Cortex of kidney (tissue), 1 donor: Measurements from ENCODE around the gene NRSN2.
"Not testable (repeated sequence)": the region's sequence is repeated elsewhere in the genome, so short reads cannot be mapped to it uniquely, and the experiment has no call there.

Experiments
- DNase-seq: peaks from one replicate; lab custom pipeline; 2025; lab: John Stamatoyannopoulos, UW

NRSN2 gene

DNA sequence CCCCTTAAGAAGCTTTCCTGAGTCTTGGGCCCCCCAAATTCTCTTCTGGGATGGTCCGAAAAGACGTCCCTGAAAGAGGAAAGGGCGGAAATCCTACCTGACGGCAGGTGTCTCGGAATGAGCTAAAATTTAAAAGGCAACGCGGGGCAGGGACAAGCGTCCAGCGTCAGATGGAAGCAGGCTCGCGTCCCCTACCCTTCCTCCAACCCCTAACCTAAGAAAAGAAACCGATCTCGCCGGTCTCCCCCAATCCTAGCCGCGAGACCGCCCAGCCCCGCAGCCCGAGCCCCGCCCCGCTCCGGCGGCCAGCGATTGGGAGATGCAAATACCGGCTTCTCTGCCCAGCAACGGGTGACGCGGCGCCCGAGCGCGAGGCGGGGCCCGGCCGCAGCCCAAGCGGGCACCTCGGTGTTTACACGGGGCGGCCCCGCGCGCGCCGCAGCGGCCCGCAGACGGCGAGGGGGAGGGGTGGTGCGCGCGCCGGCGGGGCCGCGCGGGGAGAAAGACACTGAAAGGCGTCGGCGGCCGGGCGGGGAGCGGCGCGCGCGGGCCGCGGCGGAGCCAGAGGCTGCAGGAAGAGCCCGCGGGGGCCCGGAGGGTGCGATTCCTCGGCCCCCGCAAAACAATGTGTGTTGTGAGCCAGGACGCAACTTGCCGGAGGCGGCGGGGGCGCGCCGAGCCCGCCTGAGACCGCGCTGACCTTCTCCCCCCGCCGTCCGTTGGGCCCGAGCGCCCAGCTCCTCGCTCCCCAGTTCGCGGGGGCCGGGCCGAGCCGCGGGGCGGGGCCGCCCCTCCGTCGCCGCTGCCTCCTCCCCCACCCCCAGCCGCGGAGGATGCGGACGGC lies 21.6 kb upstream of the NRSN2 start, which contains the start of gene SOX12:
SOX12 (plus strand) TSS at position 508 of the 844 bp plus-strand sequence. CDS start 373 bp downstream, outside the sequence.
- DNase-seq: peak; percentile 86

DNA sequence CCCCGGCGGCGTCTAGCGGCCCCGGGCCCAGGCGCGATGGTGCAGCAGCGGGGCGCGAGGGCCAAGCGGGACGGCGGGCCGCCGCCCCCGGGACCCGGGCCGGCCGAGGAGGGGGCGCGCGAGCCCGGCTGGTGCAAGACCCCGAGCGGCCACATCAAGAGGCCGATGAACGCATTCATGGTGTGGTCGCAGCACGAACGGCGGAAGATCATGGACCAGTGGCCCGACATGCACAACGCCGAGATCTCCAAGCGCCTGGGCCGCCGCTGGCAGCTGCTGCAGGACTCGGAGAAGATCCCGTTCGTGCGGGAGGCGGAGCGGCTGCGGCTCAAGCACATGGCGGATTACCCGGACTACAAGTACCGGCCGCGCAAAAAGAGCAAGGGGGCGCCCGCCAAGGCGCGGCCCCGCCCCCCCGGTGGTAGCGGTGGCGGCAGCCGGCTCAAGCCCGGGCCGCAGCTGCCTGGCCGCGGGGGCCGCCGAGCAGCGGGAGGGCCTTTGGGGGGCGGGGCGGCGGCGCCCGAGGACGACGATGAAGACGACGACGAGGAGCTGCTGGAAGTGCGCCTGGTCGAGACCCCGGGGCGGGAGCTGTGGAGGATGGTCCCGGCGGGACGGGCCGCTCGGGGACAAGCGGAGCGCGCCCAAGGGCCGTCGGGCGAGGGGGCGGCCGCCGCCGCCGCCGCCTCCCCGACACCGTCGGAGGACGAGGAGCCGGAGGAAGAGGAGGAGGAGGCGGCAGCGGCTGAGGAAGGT lies 20.8 kb upstream of the NRSN2 start:
- no peak for DNase-seq

GRCh38 chr20:326645-327185 lies 20.2 kb upstream of the NRSN2 start:
- no peak for DNase-seq

DNA sequence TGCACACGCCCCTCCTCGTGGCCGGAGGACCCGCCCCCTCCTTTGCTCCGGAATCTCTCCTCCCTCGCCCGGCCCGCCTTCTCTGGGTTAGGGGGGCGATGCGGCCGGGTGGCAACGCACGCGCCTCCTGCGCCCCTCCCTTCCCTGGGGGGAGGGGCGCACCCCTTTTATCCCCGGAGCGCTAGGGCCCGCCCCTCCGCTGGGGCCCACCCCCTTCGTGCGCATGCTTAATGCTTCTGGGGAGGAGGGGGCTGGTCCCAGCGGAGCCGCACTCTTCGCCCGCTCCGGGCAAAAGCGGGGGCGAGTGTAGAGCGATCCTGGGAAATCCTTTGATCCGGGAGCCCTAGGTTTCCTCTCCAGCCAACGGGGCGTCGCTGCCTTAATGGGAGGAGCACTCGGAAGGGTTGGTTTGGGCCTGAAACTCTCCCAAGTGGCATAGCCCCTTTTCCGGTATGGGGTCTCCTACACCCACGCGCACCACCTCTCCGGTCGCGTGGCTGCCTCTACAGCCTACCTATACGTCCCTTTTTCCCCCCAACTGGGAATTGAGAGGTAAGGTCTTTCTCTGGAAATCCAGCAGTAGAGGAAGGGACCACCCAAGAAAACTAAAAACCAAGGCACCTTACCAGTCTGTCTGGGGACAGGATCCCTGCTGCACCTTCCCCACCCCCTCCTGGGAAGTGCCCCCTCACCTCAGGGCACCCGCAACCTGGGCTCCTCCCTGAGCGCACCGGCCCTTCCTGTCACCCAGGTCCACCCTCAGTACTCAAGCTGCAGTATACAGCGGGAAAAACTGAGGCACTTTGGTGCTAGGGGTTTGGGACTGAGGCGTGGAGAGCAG lies 19.5 kb upstream of the NRSN2 start:
- peak; percentile 18 for DNase-seq

DNA sequence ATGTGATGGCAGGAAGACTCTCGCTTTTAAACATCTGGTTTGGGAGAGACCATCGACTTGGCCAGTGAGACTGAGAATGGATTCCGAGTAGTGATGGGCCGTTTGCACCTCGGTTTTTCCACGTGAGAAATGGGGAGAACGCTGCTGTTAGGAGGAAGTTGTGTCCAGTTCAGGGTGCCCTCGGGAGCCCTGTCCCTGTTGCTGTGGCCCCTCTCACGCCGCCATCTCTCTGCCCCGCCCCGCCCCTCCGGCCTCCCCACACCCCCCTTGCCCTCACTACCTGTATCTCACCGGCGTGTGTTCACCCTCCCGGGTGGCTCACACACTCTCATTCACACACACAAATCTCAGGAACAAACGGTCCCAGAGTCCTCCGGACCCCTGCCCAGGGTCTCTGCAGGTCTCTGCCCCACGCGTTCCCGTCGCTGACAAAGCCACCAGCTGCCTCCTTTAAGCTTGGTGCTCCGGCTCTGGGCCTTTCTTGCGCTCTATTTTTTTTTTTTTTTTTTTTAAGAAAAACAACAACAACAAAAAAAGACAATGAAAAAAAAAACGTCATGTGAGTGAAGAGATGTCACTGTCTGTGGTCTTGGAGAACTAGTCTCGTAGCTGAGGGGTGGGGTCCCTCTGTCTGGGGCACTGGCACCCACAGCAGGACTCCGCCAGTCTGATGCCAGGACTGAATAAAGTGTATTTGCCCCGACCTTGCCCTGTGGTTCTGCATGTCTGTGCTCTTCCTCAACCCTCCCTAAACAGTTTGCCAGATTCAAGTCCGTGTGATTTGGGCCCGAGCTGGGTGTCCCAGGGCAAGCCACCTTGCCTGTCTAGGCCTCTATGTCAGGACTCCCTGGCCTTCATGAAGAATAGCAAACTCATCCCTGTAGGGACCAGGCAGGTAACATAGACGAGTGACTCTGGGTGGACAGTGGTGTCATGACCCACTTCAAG lies 18.6 kb upstream of the NRSN2 start:
- no peak for DNase-seq

- no peak for DNase-seq
Measured at GRCh38 chr20:328975-329695, 17.8 kb upstream of the NRSN2 start.

GRCh38 chr20:329851-330232 lies 17.1 kb upstream of the NRSN2 start:
- no peak for DNase-seq

- no peak for DNase-seq
Measured at GRCh38 chr20:330233-331149, 16.4 kb upstream of the NRSN2 start.

DNA sequence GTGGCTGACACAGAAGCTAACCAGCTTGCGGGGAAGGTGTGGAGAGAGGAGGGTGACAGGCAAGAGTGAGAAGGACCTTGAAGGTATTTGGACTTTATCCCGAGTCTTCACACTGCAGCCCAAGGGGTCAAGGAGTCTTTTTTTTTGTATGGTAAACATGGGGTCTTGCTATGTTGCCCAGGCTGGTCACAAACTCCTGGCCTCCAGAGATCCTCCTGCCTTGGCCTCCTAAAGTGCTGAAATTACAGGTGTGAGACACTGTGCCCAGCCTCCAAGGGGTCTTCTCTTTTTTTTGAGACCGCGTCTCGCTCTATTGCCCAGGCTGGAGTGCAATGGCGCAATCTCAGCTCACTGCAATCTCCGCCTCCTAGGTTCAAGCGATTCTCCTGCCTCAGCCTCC lies 12.3 kb upstream of the NRSN2 start:
- no peak for DNase-seq

- DNase-seq: not testable (repeated sequence)
Measured at GRCh38 chr20:336040-336439, 10.9 kb upstream of the NRSN2 start.

DNA sequence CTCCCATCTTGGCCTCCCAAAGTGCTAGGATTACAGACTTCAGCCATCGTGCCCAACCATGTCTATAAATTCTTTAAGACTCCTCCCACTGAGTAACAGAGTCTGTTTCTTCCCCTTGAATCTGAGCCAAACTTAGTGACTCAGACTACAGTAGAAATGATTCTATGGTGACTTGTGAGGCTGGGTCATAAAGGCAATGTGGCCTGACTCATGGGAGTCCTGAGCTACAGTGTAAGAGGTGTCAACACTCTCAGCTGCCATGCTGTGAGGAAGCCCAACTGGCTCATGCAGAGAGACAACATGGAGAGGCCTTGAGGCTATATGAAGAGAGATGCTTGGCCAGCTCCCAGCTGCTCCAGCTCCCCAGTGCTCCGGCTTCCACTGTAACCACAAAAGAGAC lies 5.2 kb upstream of the NRSN2 start:
- no peak for DNase-seq

GRCh38 chr20:343107-343506 lies 3.8 kb upstream of the NRSN2 start:
- no peak for DNase-seq

- no peak for DNase-seq
Measured at GRCh38 chr20:346033-346639, 775 bp upstream of the NRSN2 start.

DNA sequence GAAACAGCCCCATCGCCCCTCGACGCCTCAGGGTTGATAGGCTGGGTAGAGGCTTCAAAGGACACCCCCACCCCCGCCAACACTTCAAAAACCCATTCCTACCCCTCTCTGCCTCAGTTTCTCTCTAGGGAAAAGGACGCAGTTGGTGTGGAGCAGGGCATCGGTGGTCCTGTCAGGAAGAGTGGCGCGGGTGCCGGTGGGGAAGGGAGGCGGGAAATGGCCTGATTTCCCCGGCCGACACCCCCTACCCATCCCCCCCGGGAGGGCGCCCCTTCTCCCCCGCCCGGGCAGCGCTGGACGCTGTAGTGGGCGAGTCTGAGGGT lies 367 bp downstream of the NRSN2 start:
- DNase-seq: no peak

DNA sequence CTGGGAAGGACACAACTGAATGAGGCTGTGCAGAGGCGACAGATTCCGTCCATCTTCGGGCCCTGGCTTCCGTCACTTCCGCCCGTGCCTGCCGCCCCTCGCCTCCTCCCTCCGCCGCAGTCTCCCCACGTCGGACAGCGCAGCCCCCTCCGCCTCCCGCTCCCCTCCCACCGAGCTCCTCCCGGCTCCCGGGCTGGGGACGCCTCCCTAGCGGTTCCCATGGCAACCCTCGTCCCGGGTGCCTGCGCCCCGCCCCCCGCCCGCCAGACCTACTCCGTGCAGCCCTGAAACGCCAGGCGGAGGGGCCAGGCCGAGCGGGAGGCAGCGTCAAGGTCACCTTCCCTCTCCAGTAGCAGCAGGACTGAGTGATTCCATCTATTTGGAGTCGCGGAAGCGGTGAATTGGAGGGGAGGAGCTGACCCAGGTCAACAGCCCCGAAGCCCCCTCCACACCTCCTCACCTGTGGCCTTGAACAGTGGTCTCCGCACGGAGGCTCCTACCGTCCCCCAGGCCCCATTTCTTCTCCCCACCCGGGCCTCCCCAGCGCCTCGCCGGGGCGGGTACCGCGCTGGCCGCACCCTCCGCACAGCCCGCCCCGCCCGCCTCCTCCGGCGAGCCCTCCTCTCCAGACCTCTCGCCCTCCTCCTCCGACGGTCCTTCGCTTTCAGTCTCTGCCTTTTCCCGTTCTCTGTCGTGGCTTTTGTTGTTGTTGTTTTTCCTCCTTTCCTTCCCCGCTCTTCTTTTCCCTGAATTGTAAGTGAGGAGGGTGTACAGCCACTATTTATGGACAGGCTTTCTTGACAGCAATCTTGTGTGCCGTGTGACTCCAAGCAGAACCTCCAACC lies 951 bp downstream of the NRSN2 start:
- DNase-seq: peak; percentile 82

DNA sequence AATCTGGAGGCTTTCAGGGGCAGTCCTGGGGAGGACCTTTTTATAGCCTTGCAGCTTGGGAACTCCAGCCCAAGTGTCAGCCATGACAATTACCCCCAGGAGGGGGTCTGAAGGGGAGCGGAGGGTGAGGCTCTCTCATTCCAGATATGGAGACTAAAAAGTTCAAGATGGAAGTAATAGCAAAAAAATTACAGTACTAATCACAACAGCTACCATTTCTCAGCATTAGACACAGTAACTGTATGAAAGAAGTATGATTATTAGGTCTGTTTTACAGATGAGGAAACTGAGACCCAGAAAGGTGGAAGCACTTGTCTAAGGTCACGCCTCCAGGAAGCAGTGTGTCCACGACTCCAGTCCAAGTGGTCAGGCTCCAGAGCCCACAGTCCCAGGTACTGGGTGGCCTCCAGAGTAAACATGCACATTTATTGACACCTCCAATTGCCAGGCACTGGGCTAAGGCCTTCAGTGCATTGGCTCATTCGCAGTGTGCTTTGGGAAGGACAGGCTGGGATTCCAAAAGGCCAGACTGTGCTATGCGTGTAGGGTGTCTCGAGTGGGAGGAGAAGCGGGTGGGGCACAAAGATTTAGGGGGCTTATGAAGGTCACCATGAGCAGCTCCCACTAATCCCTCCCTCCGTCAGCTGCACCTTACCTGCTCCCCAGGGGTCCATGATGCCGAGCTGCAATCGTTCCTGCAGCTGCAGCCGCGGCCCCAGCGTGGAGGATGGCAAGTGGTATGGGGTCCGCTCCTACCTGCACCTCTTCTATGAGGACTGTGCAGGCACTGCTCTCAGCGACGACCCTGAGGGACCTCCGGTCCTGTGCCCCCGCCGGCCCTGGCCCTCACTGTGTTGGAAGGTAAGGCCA lies 2.3 kb downstream of the NRSN2 start:
- DNase-seq: no peak

- no peak for DNase-seq
Measured at GRCh38 chr20:353166-353565, 6.3 kb downstream of the NRSN2 start.
